ENCODE results near the gene SS18L1. TPM values are rescaled to one million over a fixed set of nuclear protein-coding genes. Genes with fewer than 3 reads are reported as not detected.
A peak's percentile ranks its signal among the peaks of the same experiment; 100 is the strongest.

The SS18L1 gene
- total and polyA plus RNA-seq, 2 experiments from 2014 or later, result 6.5 to 32.6 TPM

GRCh38 chr20:62219101-62219991 is 75.8 kb downstream of the SS18L1 start:
- H3K27ac Mint-ChIP-seq, result no peak overlapping the region
- Histone ChIP-seq H3K4me2 (peak overlapping the region; percentile 95), H3F3A (replicated peaks; ENCODE audit: low read depth) (no peaks in the 10 kb centered on the region), H3K4me3 (peak overlapping the region; percentile 75), H3K4me1 (ENCODE audit: insufficient read depth) (peaks cover 12% of the 10 kb centered on the region), H3K9me2 (ENCODE audit: insufficient read depth) (no peaks in the 10 kb centered on the region), H3K27ac (ENCODE audit: low read depth) (no peak overlapping the region), H2AFZ (peak overlapping the region; percentile 95), H3K79me2 (replicated peaks; ENCODE audit: insufficient read depth) (no peaks in the 10 kb centered on the region), H3K36me3 (ENCODE audit: insufficient read depth) (no peaks in the 10 kb centered on the region), H4K20me1 (replicated peaks; ENCODE audit: insufficient read depth) (no peaks in the 10 kb centered on the region; the same call in 1 of the 2 replicates), H3K27me3 (ENCODE audit: insufficient read depth) (peaks cover 41% of the 10 kb centered on the region)
- H3K27me3 Mint-ChIP-seq (ENCODE audit: insufficient read depth, low read depth, poor library complexity), result peaks cover 38% of the 10 kb centered on the region
- DNase-seq (ENCODE audit: low spot score), result peak; percentile 81
- no peaks in the 10 kb centered on the region for H3K9me3 Mint-ChIP-seq
- ATAC-seq, result peak; percentile 39
- H3K36me3 Mint-ChIP-seq (ENCODE audit: low read depth), result no peaks in the 10 kb centered on the region
- TF ChIP-seq EZH2 (IDR thresholded peaks at IDR 0.05; ENCODE audit: low read depth, unreplicated experiment), result peak; percentile 54
- no peak for TF ChIP-seq STAT1 (IDR thresholded peaks at IDR 0.05; ENCODE audit: unreplicated experiment)
- peaks cover 14% of the 10 kb centered on the region for H3K4me1 Mint-ChIP-seq
- peak overlapping the region; percentile 74 for H3K4me3 Mint-ChIP-seq

- H3K27ac Mint-ChIP-seq, result no peak within 1 kb of the TSS
- peak; percentile 78 for DNase-seq (ENCODE audit: low spot score)
- H3K27me3 ChIP-seq (ENCODE audit: insufficient read depth), result peaks cover 41% of the 10 kb centered on the region
Measured at GRCh38 chr20:62219992-62220665, 76.6 kb downstream of the SS18L1 start, which contains the start of gene HRH3. TSS of gene HRH3 (minus strand) at chr20:62220278. CDS start at chr20:62219970, 308 bp downstream.

More at GRCh38 chr20:62219992-62220665, 76.6 kb downstream of the SS18L1 start, which contains the start of gene HRH3:
- Histone ChIP-seq H3K27ac (ENCODE audit: low read depth) (no peak within 1 kb of the TSS), H3K79me2 (replicated peaks; ENCODE audit: insufficient read depth) (no peaks in the 10 kb centered on the region), H3K9me2 (ENCODE audit: insufficient read depth) (no peaks in the 10 kb centered on the region), H3F3A (replicated peaks; ENCODE audit: low read depth) (no peaks in the 10 kb centered on the region), H2AFZ (peak within 1 kb of the TSS; percentile 95), H3K4me3 (peak within 1 kb of the TSS; percentile 75), H4K20me1 (replicated peaks; ENCODE audit: insufficient read depth) (no peaks in the 10 kb centered on the region; the same call in 1 of the 2 replicates), H3K36me3 (ENCODE audit: insufficient read depth) (no peaks in the 10 kb centered on the region), H3K4me1 (ENCODE audit: insufficient read depth) (peaks cover 12% of the 10 kb centered on the region), H3K4me2 (peak within 1 kb of the TSS; percentile 95)
- TF ChIP-seq REST (IDR thresholded peaks at IDR 0.05; ENCODE audit: unreplicated experiment) (peak; percentile 76), EZH2 (IDR thresholded peaks at IDR 0.05; ENCODE audit: low read depth, unreplicated experiment) (no peak)
- Mint-ChIP-seq H3K27me3 (ENCODE audit: insufficient read depth, low read depth, poor library complexity) (peaks cover 35% of the 10 kb centered on the region), H3K4me1 (peaks cover 19% of the 10 kb centered on the region), H3K9me3 (no peaks in the 10 kb centered on the region), H3K36me3 (ENCODE audit: low read depth) (no peaks in the 10 kb centered on the region; the same call in 2 of the 3 replicates), H3K4me3 (peak within 1 kb of the TSS; percentile 74)
- ATAC-seq, result peak; percentile 62
